Stomach (tissue), 9 donors: ENCODE results near the gene PINK1. TPM values are rescaled to one million over a fixed set of nuclear protein-coding genes. Genes with fewer than 3 reads are reported as not detected.

Source experiments
- DNase-seq, 2 donors: peaks; one replicate each; pipeline versions ENCODE4 v3.0.0 to v3.0.0-alpha.2; 2013 to 2019
- H3K27ac ChIP-seq, 5 donors: fragments of 200-600 bp in 4 of 5; sonication (generic) in 4 of 5; one replicate each; pipeline ENCODE4 v1.5.1; 2013 to 2019; ENCODE audit warnings: mild to moderate bottlenecking in 1 of 5, moderate library complexity in 1 of 5
- H3K27me3 ChIP-seq, 3 donors: fragments of 200-600 bp; sonication (generic); one replicate each; pipeline ENCODE4 v1.5.1; 2017 to 2019; ENCODE audit warnings: mixed run types in 1 of 3
- H3K36me3 ChIP-seq, 4 donors: fragments of 200-600 bp; sonication (generic); 1 replicate in 3 of 4; 2 replicates in 1 of 4; pipeline ENCODE4 v1.5.1; 2016 to 2019
- H3K4me1 ChIP-seq, 4 donors: fragments of 200-600 bp; sonication (generic); one replicate each; pipeline ENCODE4 v1.5.1; 2016 to 2019
- H3K4me3 ChIP-seq, 4 donors: fragments of 200-600 bp; sonication (generic) in 3 of 4; one replicate each; pipeline ENCODE4 v1.5.1; 2016 to 2019; ENCODE audit warnings: mild to moderate bottlenecking in 1 of 4
- H3K9me3 ChIP-seq, 4 donors: fragments of 200-600 bp; sonication (generic); one replicate each; pipeline ENCODE4 v1.5.1; 2016 to 2019
- EP300 ChIP-seq: sonication (generic); formaldehyde crosslinking; IDR thresholded peaks from one replicate; pipeline ENCODE4 v1.6.1; 2017; ENCODE audit warnings: antibody characterized with exemption
- POLR2A ChIP-seq, 4 donors: fragments of 450-650 bp; IDR thresholded peaks; one replicate each; pipeline ENCODE4 v1.6.1; 2016; ENCODE audit warnings: antibody characterized with exemption in 4 of 4, control low read depth in 2 of 4, mild to moderate bottlenecking in 1 of 4, moderate library complexity in 1 of 4
- POLR2AphosphoS5 ChIP-seq, 3 donors: sonication (generic); formaldehyde crosslinking; IDR thresholded peaks; one replicate each; pipeline ENCODE4 v1.6.1; 2016; ENCODE audit warnings: antibody characterized with exemption in 3 of 3
- WGBS, 5 donors: extraction: QIAGEN DNeasy Blood & Tissue Kit in 3 of 5; methylation state at CpG; one replicate each; pipeline versions ENCODE4 v1.1.5 to v1.1.7; 2013 to 2018; 5-methylcytosine and 5-hydroxymethylcytosine counted together
- intact Hi-C: fragments of 100-400 bp; cut with DNase I; formaldehyde crosslinking; loops from one replicate; pipeline ENCODE4 v1.15.1; 2023; ENCODE audit warnings: low total_unique reads
- polyA plus RNA-seq, 3 donors: library from polyadenylated mRNA; stranded (reverse); fragments of 200-250 nt; gene quantifications; one replicate each; pipeline ENCODE4 v1.2.3, GENCODE V29; 2013
- total RNA-seq, 5 donors: library from RNA; depleted of rRNA; stranded (reverse); fragments of >200 nt; gene quantifications; one replicate each; pipeline versions ENCODE4 v1.1.0 to v1.2.3, GENCODE V29; 2014 to 2016
- TF ChIP-seq, protein P1 (sequence below), 7 experiments: fragments of 450-650 bp in 4 of 7; fragments of 200-600 bp in 3 of 7; sonication (generic) in 3 of 7; IDR thresholded peaks; one replicate each; pipeline ENCODE4 v1.5.1; 2016 to 2019; ENCODE audit warnings: antibody characterized with exemption in 7 of 7, control low read depth in 2 of 7, mild to moderate bottlenecking in 1 of 7
- donor health status: healthy with polysubstance abuse.
- donor health status: Bipolar disorder and iron deficiency.
- donor health status: healthy.

Gene PINK1
- total and polyA plus RNA-seq, 8 donors = 21.0 to 169 (median 53.8) TPM

DNA sequence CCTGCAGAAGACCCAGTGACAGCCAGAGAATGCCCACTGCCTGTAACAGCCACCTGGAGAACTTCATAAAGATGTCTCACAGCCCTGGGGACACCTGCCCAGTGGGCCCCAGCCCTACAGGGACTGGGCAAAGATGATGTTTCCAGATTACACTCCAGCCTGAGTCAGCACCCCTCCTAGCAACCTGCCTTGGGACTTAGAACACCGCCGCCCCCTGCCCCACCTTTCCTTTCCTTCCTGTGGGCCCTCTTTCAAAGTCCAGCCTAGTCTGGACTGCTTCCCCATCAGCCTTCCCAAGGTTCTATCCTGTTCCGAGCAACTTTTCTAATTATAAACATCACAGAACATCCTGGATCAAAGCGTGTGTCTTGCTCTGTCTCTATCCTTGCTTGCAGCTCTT is 14.7 kb upstream of the PINK1 start:
- 51 to 68% (median 59%) methylated on average over 4 of the region's 4 CpGs for WGBS, 5 donors
- no peak for TF ChIP-seq EP300
- TF ChIP-seq POLR2AphosphoS5 (IDR thresholded peaks at IDR 0.05) = no peak
- TF ChIP-seq, protein P1, sequence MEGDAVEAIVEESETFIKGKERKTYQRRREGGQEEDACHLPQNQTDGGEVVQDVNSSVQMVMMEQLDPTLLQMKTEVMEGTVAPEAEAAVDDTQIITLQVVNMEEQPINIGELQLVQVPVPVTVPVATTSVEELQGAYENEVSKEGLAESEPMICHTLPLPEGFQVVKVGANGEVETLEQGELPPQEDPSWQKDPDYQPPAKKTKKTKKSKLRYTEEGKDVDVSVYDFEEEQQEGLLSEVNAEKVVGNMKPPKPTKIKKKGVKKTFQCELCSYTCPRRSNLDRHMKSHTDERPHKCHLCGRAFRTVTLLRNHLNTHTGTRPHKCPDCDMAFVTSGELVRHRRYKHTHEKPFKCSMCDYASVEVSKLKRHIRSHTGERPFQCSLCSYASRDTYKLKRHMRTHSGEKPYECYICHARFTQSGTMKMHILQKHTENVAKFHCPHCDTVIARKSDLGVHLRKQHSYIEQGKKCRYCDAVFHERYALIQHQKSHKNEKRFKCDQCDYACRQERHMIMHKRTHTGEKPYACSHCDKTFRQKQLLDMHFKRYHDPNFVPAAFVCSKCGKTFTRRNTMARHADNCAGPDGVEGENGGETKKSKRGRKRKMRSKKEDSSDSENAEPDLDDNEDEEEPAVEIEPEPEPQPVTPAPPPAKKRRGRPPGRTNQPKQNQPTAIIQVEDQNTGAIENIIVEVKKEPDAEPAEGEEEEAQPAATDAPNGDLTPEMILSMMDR (IDR thresholded peaks at IDR 0.05) = no peak
- no peak for TF ChIP-seq POLR2A (IDR thresholded peaks at IDR 0.05)
- peaks cover 0 to 19% (median 8%) of the 10 kb centered on the region in 4 donors for H3K4me1 ChIP-seq
- intact Hi-C loops = no loop called here
- DNase-seq = no peak
- H3K4me3 ChIP-seq = no peak overlapping the region
- H3K36me3 ChIP-seq = no peaks in the 10 kb centered on the region
- H3K27me3 ChIP-seq = no peaks in the 10 kb centered on the region
- H3K27ac ChIP-seq = no peak overlapping the region
- no peaks in the 10 kb centered on the region for H3K9me3 ChIP-seq

DNA sequence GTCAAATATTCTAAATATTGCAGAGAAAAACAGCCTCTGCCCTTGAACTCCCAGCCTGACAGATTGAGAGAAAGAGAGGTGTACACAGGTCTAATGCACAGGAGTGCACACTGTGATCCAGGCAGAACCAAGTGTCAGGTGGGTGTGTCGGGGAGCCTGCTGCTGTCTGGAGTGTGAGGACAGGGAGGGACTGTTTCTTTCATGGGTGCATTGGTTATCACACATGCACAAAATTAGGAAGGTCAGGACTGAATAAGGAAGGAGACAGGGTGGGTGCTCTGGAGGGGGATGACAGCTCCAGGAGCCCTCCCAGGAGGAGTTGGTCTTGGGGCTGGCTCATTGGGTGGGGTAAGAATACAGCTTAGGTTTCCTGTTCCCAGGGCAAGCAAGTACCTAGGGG is 13.3 kb upstream of the PINK1 start:
- peaks cover 0 to 11% (median 3%) of the 10 kb centered on the region in 4 donors for H3K4me1 ChIP-seq
- no peak overlapping the region for H3K27ac ChIP-seq
- H3K27me3 ChIP-seq = peaks cover 0 to 5% (median 0%) of the 10 kb centered on the region in 3 donors
- intact Hi-C loops = no loop called here
- no peak for DNase-seq
- no peaks in the 10 kb centered on the region for H3K36me3 ChIP-seq
- H3K4me3 ChIP-seq = no peak overlapping the region
- H3K9me3 ChIP-seq = no peaks in the 10 kb centered on the region
- WGBS, 5 donors = 63 to 84% (median 82%) methylated on average over 1 of the region's 1 CpG
- no peak for TF ChIP-seq POLR2A (IDR thresholded peaks at IDR 0.05)
- TF ChIP-seq, protein P1 (IDR thresholded peaks at IDR 0.05) = no peak

DNA sequence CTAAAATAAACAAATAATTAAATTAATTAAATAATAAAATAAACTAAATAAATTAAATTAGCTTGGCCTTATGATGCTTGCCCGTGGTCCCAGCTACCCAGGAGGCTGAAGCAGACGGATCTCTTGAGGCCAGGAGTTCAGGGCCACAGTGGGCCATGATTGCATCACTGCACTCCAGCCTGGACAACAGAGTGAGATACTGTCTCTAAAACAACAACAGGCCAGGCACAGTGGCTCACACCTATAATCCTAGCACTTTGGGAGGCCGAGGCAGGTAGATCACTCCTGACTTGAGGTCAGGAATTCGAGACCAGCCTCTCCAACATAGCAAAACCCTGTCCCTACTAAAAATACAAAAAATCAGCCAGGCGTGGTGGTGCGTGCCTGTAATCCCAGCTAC is 12.2 kb upstream of the PINK1 start:
- H3K4me3 ChIP-seq = no peak overlapping the region
- H3K27ac ChIP-seq = no peak overlapping the region
- peaks cover 0 to 5% (median 0%) of the 10 kb centered on the region in 3 donors for H3K27me3 ChIP-seq
- no peak for TF ChIP-seq POLR2A (IDR thresholded peaks at IDR 0.05)
- no peak for TF ChIP-seq POLR2AphosphoS5 (IDR thresholded peaks at IDR 0.05)
- TF ChIP-seq, protein P1 (IDR thresholded peaks at IDR 0.05) = no peak
- no peak for TF ChIP-seq EP300
- no peak for DNase-seq
- H3K4me1 ChIP-seq = peaks cover 0 to 10% (median 2%) of the 10 kb centered on the region in 4 donors
- WGBS, 5 donors = 73 to 96% (median 87%) methylated on average over 6 of the region's 6 CpGs
- H3K36me3 ChIP-seq = no peaks in the 10 kb centered on the region
- intact Hi-C loops = no loop called here
- no peaks in the 10 kb centered on the region for H3K9me3 ChIP-seq

DNA sequence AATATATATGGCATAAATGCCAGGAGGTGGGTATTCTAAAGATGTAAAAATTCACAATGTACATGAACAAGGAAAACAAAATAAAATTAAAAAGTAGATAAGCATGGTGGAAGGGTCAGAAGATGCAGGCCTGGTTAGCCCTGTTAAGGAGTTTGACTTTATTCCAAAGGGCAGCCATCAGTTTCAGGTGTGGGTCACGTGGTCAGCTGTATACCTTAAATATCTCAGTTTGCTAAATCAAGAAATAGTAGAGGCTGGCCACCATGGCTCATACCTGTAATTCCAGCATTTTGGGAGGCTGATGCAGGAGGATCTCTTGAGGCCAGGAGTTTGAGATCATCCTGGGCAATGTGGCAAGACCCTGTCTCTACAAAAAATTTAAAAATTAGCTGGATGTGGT is 8.5 kb upstream of the PINK1 start:
- no peak for DNase-seq
- Histone ChIP-seq H3K4me3 (no peak overlapping the region), H3K36me3 (no peaks in the 10 kb centered on the region), H3K27ac (no peak overlapping the region), H3K4me1 (no peaks in the 10 kb centered on the region), H3K27me3 (peaks cover 0 to 18% (median 0%) of the 10 kb centered on the region in 3 donors), H3K9me3 (no peaks in the 10 kb centered on the region)
- intact Hi-C loops = no loop called here
- WGBS, 5 donors = 56 to 78% (median 60%) methylated on average over 1 of the region's 1 CpG
- TF ChIP-seq EP300 = no peak
- TF ChIP-seq POLR2AphosphoS5 (IDR thresholded peaks at IDR 0.05) = no peak
- TF ChIP-seq POLR2A (IDR thresholded peaks at IDR 0.05) = no peak
- TF ChIP-seq, protein P1 (IDR thresholded peaks at IDR 0.05) = no peak
